Measurements from ENCODE around the gene UBE2O. TPM values are rescaled to one million over a fixed set of nuclear protein-coding genes. Genes with fewer than 3 reads are reported as not detected.

UBE2O gene
- total and polyA plus RNA-seq, 7 experiments from 2014 or later: 8.7 to 50.8 (median 39.2) TPM

- Histone ChIP-seq H3K36me3 (ENCODE audit: control insufficient read depth in 2 of 3, insufficient read depth in 3 of 3, low read length in 3 of 3) (no peaks in the 10 kb centered on the region), H3K27me3 (ENCODE audit: control insufficient read depth in 2 of 2, insufficient read depth in 2 of 2, low read length in 2 of 2) (no peaks in the 10 kb centered on the region), H3K4me1 (ENCODE audit: control insufficient read depth in 2 of 2, insufficient read depth in 2 of 2, low read length in 2 of 2) (peaks cover 32 to 53% of the 10 kb centered on the region in 2 donors), H3K4me3 (ENCODE audit: low read length) (peak overlapping the region; percentile 65), H3K9me3 (ENCODE audit: control insufficient read depth in 2 of 3, low read length in 3 of 3) (no peaks in the 10 kb centered on the region), H3K27ac (ENCODE audit: low read depth, low read length) (no peak overlapping the region)
- ATAC-seq (peak; percentile 37), DNase-seq (peak in 1 of 9 donors; percentile 18)
- Mint-ChIP-seq H3K4me3 (peak overlapping the region; percentile 72 to 92 (median 82)), H3K4me1 (peaks cover 16 to 80% (median 35%) of the 10 kb centered on the region in 7 donors), H3K9me3 (no peaks in the 10 kb centered on the region), H3K27me3 (no peaks in the 10 kb centered on the region), H3K36me3 (peaks cover 0 to 6% (median 0%) of the 10 kb centered on the region in 5 donors), H3K27ac (peak overlapping the region in 8 of 9 donors; percentile 44 to 99 (median 83))
- CTCF ChIA-PET: interaction anchor here (0.9 to 2.4 kb wide), 4 partner anchors 9 to 27 kb away, joined by 3 to 18 read pairs (median 6); no protein-coding TSS in a partner anchor
- POLR2A ChIA-PET: interaction anchor here (0.6 to 2.2 kb wide), 7 partner anchors 9 to 185 kb away, joined by 3 to 19 read pairs (median 3); partner anchors contain the start of genes QRICH2 and RHBDF2
- intact Hi-C loops (cut with micrococcal nuclease): loop anchor here (2.0 to 5.0 kb wide), 3 partner anchors 27 to 901 kb away; partner anchors contain the start of genes AANAT (in 1 of the 2) and UBE2O (in 1 of the 2)
These were observed 40.7 kb upstream of the UBE2O start for GRCh38 chr17:76493505-76494167.

DNA sequence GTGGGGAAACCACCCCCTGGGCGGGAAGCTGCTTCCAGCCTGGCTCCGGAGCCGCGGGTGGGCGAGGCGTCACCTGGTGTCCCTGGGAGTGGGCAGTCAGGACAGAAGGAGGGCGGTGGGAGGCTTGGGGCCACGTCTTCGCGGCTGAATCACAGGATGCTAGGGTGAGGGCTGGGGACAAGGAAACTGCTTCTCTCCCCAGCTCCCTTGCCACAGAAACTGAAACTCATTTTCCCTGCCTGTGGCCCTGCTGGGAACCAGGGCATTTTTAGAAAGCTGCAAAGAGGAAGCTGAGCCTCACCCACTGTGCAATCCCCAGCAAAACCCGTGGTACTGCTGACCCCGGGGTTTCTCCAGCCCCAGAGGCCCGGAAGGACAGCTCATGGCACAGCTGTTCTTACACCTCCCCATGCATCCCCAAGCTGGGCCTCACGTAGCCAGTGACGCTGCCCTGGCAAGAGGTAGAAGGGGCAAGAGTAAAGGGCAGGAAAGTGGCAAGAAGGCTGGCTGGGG is 40.1 kb upstream of the UBE2O start:
- Mint-ChIP-seq H3K36me3 (peaks cover 0 to 6% (median 0%) of the 10 kb centered on the region in 5 donors), H3K27me3 (no peaks in the 10 kb centered on the region), H3K9me3 (no peaks in the 10 kb centered on the region), H3K4me1 (peaks cover 12 to 76% (median 32%) of the 10 kb centered on the region in 7 donors), H3K27ac (peak overlapping the region; percentile 44 to 99 (median 76)), H3K4me3 (peak overlapping the region; percentile 72 to 92 (median 82))
- ATAC-seq: peak; percentile 84
- Histone ChIP-seq H3K36me3 (ENCODE audit: control insufficient read depth in 2 of 3, insufficient read depth in 3 of 3, low read length in 3 of 3) (no peaks in the 10 kb centered on the region), H3K27ac (ENCODE audit: low read depth, low read length) (peak overlapping the region; percentile 0), H3K27me3 (ENCODE audit: control insufficient read depth in 2 of 2, insufficient read depth in 2 of 2, low read length in 2 of 2) (no peaks in the 10 kb centered on the region), H3K4me3 (ENCODE audit: low read length) (peak overlapping the region; percentile 65), H3K4me1 (ENCODE audit: control insufficient read depth in 2 of 2, insufficient read depth in 2 of 2, low read length in 2 of 2) (peaks cover 32 to 47% of the 10 kb centered on the region in 2 donors), H3K9me3 (ENCODE audit: control insufficient read depth in 2 of 3, low read length in 3 of 3) (no peaks in the 10 kb centered on the region)
- intact Hi-C loops (cut with micrococcal nuclease): loop anchor here (1.0 to 5.0 kb wide), 5 partner anchors 8 to 901 kb away; partner anchors contain the start of genes AANAT (in 1 of the 2), RHBDF2 (in 1 of the 2) and UBE2O (in 1 of the 2)
- DNase-seq: peak in 2 of 9 donors; percentile 22 to 70
- ChIA-PET POLR2A (interaction anchor here (0.6 to 2.2 kb wide), 8 partner anchors 9 to 185 kb away, joined by 3 to 19 read pairs (median 4); partner anchors contain the start of genes QRICH2 and RHBDF2), CTCF (interaction anchor here (0.7 to 2.4 kb wide), 5 partner anchors 9 to 39 kb away, joined by 3 to 18 read pairs (median 6); no protein-coding TSS in a partner anchor)

DNA sequence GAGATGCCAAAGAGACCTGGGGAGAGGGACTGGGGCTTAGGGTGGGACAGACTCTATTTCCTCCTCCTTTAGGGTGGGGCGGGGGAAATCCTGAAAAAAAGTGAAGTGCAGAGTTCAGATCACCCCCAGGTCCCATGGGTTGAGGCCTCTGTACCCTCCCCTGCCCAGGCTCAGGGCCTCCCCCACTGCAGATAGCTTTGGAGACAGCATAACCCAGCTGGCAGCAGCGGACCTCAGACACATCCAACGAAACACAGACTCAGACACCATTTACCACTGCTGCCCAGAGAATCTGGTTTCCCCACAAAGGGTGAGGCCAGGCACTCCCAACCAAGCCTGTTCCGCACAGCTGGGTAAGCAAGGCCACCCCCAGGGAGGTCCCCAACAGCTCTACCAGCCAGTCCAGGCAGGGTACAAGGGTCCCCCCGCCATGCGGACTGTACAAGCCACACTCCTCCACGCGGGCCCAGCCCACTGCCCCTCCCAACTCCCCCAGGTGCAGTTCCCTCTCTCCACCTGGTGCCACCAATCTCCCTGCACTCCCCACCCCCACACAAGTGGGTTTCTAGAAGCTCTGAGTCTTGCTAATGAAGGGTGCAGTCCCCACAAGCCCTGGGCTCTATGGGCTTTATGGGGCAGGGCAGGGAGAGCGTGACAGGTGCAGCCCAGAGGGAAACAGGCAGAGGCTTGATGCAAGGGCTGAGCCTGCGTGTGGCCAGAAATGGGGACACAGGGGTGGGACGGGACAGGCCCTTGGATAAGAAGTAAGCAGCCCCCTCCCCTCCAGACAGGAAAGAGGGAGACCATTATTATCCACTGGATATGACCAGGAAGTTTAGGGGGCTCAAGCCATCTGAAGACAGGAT is 39.4 kb upstream of the UBE2O start:
- Histone ChIP-seq H3K27ac (ENCODE audit: low read depth, low read length) (peak overlapping the region; percentile 0), H3K4me3 (ENCODE audit: low read length) (peak overlapping the region; percentile 65), H3K27me3 (ENCODE audit: control insufficient read depth in 2 of 2, insufficient read depth in 2 of 2, low read length in 2 of 2) (no peaks in the 10 kb centered on the region), H3K9me3 (ENCODE audit: control insufficient read depth in 2 of 3, low read length in 3 of 3) (no peaks in the 10 kb centered on the region), H3K4me1 (ENCODE audit: control insufficient read depth in 2 of 2, insufficient read depth in 2 of 2, low read length in 2 of 2) (peaks cover 32 to 42% of the 10 kb centered on the region in 2 donors), H3K36me3 (ENCODE audit: control insufficient read depth in 2 of 3, insufficient read depth in 3 of 3, low read length in 3 of 3) (peaks cover 0 to 4% (median 0%) of the 10 kb centered on the region in 3 experiments)
- peaks cover 0 to 6% (median 0%) of the 10 kb centered on the region in 5 donors for H3K36me3 Mint-ChIP-seq
- ATAC-seq (peak; percentile 28), DNase-seq (peak in 1 of 9 donors; percentile 35)
- POLR2A ChIA-PET: interaction anchor here (1.0 to 2.2 kb wide), 7 partner anchors 10 to 23 kb away, joined by 3 to 19 read pairs (median 4); partner anchors contain the start of gene RHBDF2
- H3K27ac Mint-ChIP-seq: peak overlapping the region; percentile 44 to 99 (median 77)
- CTCF ChIA-PET: interaction anchor here (0.7 to 2.4 kb wide), 3 partner anchors 14 to 39 kb away, joined by 4 to 18 read pairs (median 6); no protein-coding TSS in a partner anchor
- intact Hi-C loops (cut with micrococcal nuclease): loop anchor here (1.0 to 5.0 kb wide), 5 partner anchors 9 to 900 kb away; partner anchors contain the start of genes AANAT (in 1 of the 2), RHBDF2 (in 1 of the 2) and UBE2O (in 1 of the 2)
- H3K9me3 Mint-ChIP-seq: no peaks in the 10 kb centered on the region
- peaks cover 12 to 71% (median 30%) of the 10 kb centered on the region in 7 donors for H3K4me1 Mint-ChIP-seq
- H3K27me3 Mint-ChIP-seq: no peaks in the 10 kb centered on the region
- peak overlapping the region; percentile 72 to 92 (median 82) for H3K4me3 Mint-ChIP-seq

DNA sequence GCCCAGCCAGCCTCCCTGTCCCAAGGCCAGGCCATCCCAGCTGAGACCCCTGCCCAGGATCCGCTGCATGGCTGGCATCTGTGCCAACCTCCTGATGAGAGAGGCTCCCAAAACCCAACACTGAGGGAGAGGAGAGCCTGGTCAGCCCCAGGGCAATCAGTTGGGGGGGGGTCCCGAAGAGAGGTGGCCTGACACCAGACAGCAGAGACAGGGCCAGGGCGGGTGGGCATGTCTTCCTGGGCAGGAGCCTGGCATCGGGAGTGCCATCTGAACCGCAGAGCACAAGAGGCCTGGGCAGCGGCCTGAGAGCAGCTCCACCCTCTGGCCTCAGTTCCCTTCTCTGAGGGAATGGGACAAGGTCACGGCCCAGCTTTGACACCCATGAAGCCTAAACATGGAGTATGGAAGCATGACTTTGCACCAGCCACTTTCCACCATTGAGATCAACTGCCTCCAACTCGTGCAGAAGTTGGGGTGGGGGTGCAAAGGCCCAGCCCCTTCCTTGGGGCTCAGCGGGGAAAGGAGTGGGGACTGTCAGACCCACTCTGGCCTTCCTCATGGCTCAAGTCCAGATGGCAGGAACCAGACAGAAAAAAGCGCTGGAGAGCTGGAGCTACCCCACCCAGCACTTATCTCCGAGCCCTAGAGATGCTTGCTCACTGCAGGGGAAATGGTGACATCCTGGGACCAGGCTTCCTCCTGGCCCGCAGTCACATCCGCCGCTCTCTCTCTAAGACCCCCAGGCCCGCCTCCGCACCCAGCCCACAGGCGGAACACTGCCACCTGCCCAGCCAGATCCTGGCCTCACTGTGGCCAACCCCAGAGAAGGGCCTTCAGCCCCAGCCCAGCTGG is 38.5 kb upstream of the UBE2O start:
- Histone ChIP-seq H3K27ac (ENCODE audit: low read depth, low read length) (no peak overlapping the region), H3K9me3 (ENCODE audit: control insufficient read depth in 2 of 3, low read length in 3 of 3) (no peaks in the 10 kb centered on the region), H3K27me3 (ENCODE audit: control insufficient read depth in 2 of 2, insufficient read depth in 2 of 2, low read length in 2 of 2) (no peaks in the 10 kb centered on the region), H3K4me3 (ENCODE audit: low read length) (no peak overlapping the region), H3K4me1 (ENCODE audit: control insufficient read depth in 2 of 2, insufficient read depth in 2 of 2, low read length in 2 of 2) (peaks cover 32 to 39% of the 10 kb centered on the region in 2 donors), H3K36me3 (ENCODE audit: control insufficient read depth in 2 of 3, insufficient read depth in 3 of 3, low read length in 3 of 3) (peaks cover 0 to 4% (median 0%) of the 10 kb centered on the region in 3 experiments)
- Mint-ChIP-seq H3K36me3 (peaks cover 0 to 6% (median 0%) of the 10 kb centered on the region in 5 donors), H3K4me1 (peaks cover 12 to 62% (median 29%) of the 10 kb centered on the region in 7 donors), H3K4me3 (peak overlapping the region; percentile 64 to 92 (median 80)), H3K27ac (peak overlapping the region in 8 of 9 donors; percentile 2 to 99 (median 74)), H3K27me3 (no peaks in the 10 kb centered on the region), H3K9me3 (no peaks in the 10 kb centered on the region)
- CTCF ChIA-PET: interaction anchor here (2.4 kb wide), 1 partner anchor 15 kb away, joined by 18 read pairs; no protein-coding TSS in a partner anchor
- intact Hi-C loops (cut with micrococcal nuclease): loop anchor here (1.0 to 5.0 kb wide), 5 partner anchors 10 to 899 kb away; partner anchors contain the start of genes AANAT (in 1 of the 2), RHBDF2 (in 1 of the 2) and UBE2O (in 1 of the 2)
- DNase-seq: peak in 1 of 9 donors; percentile 45
- POLR2A ChIA-PET: interaction anchor here (1.0 to 2.2 kb wide), 3 partner anchors 11 to 17 kb away, joined by 4 to 19 read pairs (median 5); partner anchors contain the start of gene RHBDF2
- ATAC-seq: peak; percentile 30

DNA sequence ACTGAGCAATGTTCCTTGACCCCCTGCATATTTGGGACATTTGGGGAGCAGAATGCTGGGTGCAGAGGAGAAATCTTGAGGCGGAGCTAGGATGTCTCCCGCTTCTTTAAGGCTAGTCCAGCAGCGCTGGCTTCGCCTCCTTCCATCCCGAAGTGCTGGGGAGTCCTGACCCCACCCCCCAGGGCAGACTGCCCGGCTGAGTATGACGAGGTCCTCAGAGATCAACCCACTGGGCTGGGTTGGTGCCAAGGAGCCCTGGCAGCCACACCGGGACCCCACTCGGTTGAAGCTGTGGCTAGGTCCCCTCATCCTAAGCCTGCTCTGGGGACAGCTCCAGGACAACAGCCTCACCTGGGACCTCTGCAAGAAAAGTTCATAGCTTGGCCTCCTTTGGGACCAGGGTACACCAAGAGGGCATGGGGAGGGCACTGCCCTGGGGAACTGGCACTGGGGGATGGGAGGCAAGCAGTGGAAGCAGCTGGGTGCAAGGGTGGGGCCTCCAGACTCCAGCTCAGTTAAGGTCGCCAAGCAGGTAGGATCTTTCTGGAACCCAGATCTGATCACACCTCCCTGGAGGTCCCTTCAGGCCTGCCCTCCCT is 37.3 kb upstream of the UBE2O start:
- H3K4me1 Mint-ChIP-seq: peaks cover 12 to 61% (median 29%) of the 10 kb centered on the region in 7 donors
- H3K27me3 Mint-ChIP-seq: no peaks in the 10 kb centered on the region
- DNase-seq (no peak), ATAC-seq (no peak)
- peaks cover 0 to 6% (median 0%) of the 10 kb centered on the region in 5 donors for H3K36me3 Mint-ChIP-seq
- Histone ChIP-seq H3K27ac (ENCODE audit: low read depth, low read length) (no peak overlapping the region), H3K36me3 (ENCODE audit: control insufficient read depth in 2 of 3, insufficient read depth in 3 of 3, low read length in 3 of 3) (peaks cover 0 to 4% (median 0%) of the 10 kb centered on the region in 3 experiments), H3K4me3 (ENCODE audit: low read length) (no peak overlapping the region), H3K27me3 (ENCODE audit: control insufficient read depth in 2 of 2, insufficient read depth in 2 of 2, low read length in 2 of 2) (no peaks in the 10 kb centered on the region), H3K4me1 (ENCODE audit: control insufficient read depth in 2 of 2, insufficient read depth in 2 of 2, low read length in 2 of 2) (peaks cover 32 to 34% of the 10 kb centered on the region in 2 donors), H3K9me3 (ENCODE audit: control insufficient read depth in 2 of 3, low read length in 3 of 3) (no peaks in the 10 kb centered on the region)
- intact Hi-C loops (cut with micrococcal nuclease): loop anchor here in 1 of 2 donors (5.0 kb wide), 1 partner anchor 898 kb away; no protein-coding TSS in a partner anchor
- H3K27ac Mint-ChIP-seq: peak overlapping the region in 1 of 9 donors; percentile 99
- peak overlapping the region in 1 of 10 donors; percentile 39 for H3K4me3 Mint-ChIP-seq
- H3K9me3 Mint-ChIP-seq: no peaks in the 10 kb centered on the region
- ChIA-PET POLR2A (interaction anchor here (0.8 to 1.2 kb wide), 5 partner anchors 10 to 614 kb away, joined by 3 to 8 read pairs (median 4); partner anchors contain the start of gene RHBDF2), CTCF (interaction anchor here (0.9 to 1.0 kb wide), 2 partner anchors 12 to 82 kb away, joined by 3 read pairs; no protein-coding TSS in a partner anchor)

All from naive thymus-derived CD4-positive, alpha-beta T cell (primary cell).